ENCODE data around the gene CLECL1.

GRCh38 chr12:9760699-9761418 lies 28.0 kb upstream of the CLECL1 start, which contains the start of gene CD69:
- TF ChIP-seq POLR2A (IDR thresholded peaks at IDR 0.05): peak in 1 of 2 donors; percentile 21
- TF ChIP-seq, protein P1, sequence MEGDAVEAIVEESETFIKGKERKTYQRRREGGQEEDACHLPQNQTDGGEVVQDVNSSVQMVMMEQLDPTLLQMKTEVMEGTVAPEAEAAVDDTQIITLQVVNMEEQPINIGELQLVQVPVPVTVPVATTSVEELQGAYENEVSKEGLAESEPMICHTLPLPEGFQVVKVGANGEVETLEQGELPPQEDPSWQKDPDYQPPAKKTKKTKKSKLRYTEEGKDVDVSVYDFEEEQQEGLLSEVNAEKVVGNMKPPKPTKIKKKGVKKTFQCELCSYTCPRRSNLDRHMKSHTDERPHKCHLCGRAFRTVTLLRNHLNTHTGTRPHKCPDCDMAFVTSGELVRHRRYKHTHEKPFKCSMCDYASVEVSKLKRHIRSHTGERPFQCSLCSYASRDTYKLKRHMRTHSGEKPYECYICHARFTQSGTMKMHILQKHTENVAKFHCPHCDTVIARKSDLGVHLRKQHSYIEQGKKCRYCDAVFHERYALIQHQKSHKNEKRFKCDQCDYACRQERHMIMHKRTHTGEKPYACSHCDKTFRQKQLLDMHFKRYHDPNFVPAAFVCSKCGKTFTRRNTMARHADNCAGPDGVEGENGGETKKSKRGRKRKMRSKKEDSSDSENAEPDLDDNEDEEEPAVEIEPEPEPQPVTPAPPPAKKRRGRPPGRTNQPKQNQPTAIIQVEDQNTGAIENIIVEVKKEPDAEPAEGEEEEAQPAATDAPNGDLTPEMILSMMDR (IDR thresholded peaks at IDR 0.05): no peak
